Small intestine (tissue), 7 donors: ENCODE measurements around the gene OR2G2. TPM values are rescaled to one million over a fixed set of nuclear protein-coding genes. Genes with fewer than 3 reads are reported as not detected.

Experiments used
- DNase-seq, 2 donors: peaks; one replicate each; pipeline versions ENCODE4 v3.0.0 to v3.0.0-alpha.2; 2013
- FAIRE-seq: peaks from 2 replicates; lab custom pipeline; 2012; peaks lifted over from hg19 to GRCh38; lab: Jason Lieb, UNC
- H3K27ac ChIP-seq, 3 donors: one replicate each; pipeline ENCODE4 v1.5.1; 2013; ENCODE audit warnings: low read length in 2 of 3, mild to moderate bottlenecking in 2 of 3, control low read depth in 1 of 3, inconsistent platforms in 1 of 3, low read depth in 1 of 3, moderate library complexity in 1 of 3
- H3K27me3 ChIP-seq, 3 donors: one replicate each; pipeline ENCODE4 v1.6.1; 2013; ENCODE audit warnings: low read length in 3 of 3, inconsistent platforms in 1 of 3; ENCODE audit not compliant: control insufficient read depth in 3 of 3, insufficient read depth in 3 of 3
- H3K36me3 ChIP-seq, 3 donors: one replicate each; pipeline ENCODE4 v1.6.1; 2013; ENCODE audit warnings: low read length in 3 of 3, inconsistent platforms in 1 of 3, low read depth in 1 of 3, mild to moderate bottlenecking in 1 of 3, moderate library complexity in 1 of 3; ENCODE audit not compliant: control insufficient read depth in 3 of 3, insufficient read depth in 2 of 3
- H3K4me1 ChIP-seq, 3 donors: one replicate each; pipeline ENCODE4 v1.6.1; 2013; ENCODE audit warnings: low read length in 2 of 3, inconsistent platforms in 1 of 3, low read depth in 1 of 3, mild to moderate bottlenecking in 1 of 3, moderate library complexity in 1 of 3; ENCODE audit not compliant: control insufficient read depth in 3 of 3, insufficient read depth in 2 of 3
- H3K4me3 ChIP-seq, 3 donors: one replicate each; pipeline ENCODE4 v1.5.1; 2013; ENCODE audit warnings: low read length in 3 of 3, control low read depth in 1 of 3, inconsistent platforms in 1 of 3, low read depth in 1 of 3, mild to moderate bottlenecking in 1 of 3, moderate library complexity in 1 of 3
- H3K9me3 ChIP-seq, 2 donors: one replicate each; pipeline ENCODE4 v1.6.1; 2013; ENCODE audit warnings: low read depth in 1 of 2, low read length in 1 of 2; ENCODE audit not compliant: control insufficient read depth in 2 of 2, insufficient read depth in 1 of 2
- WGBS, 3 donors: extraction: QIAGEN DNeasy Blood & Tissue Kit; methylation state at CpG; one replicate each; pipeline ENCODE4 v1.1.7; 2013; 5-methylcytosine and 5-hydroxymethylcytosine counted together
- polyA plus RNA-seq, 4 donors: library from polyadenylated mRNA; stranded (reverse) in 3 of 4; unstranded in 1 of 4; fragments of 200-250 nt in 3 of 4; fragments of 120-200 nt in 1 of 4; gene quantifications; one replicate each; pipeline versions ENCODE4 v1.2.1 to v1.2.3, GENCODE V29; 2013
- donor health status: healthy with polysubstance abuse.
- donor health status: control.
- donor health status: control.
- donor health status: Bipolar disorder and iron deficiency.
- donor health status: healthy.

Gene OR2G2
- polyA plus RNA-seq, 4 donors, result not detected

DNA sequence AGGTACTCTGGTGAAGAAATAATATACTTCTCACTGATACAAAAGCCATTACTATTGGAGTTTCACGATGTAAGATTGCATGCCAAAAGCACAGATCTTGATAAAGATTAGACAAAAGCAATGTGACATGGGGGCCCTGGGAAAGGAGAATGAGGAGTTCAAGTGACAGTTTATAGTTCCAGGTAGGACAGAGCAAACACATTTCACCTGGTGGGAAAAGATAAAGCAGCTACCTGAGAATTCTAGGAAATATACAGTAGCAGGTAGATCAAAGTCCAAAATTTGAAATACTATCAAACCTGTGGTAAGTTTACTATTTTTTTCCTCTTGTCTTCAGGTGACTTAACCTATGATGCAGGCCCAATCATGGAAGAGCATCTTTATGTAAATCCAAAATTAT is 25.2 kb downstream of the OR2G2 start:
- H3K4me1 ChIP-seq, result no peaks in the 10 kb centered on the region
- peaks cover 0 to 8% of the 10 kb centered on the region in 2 donors for H3K9me3 ChIP-seq
- no peak for FAIRE-seq
- H3K36me3 ChIP-seq, result no peaks in the 10 kb centered on the region
- 26 to 62% (median 32%) methylated on average over 1 of the region's 1 CpG for WGBS, 3 donors
- no peak for DNase-seq
- no peaks in the 10 kb centered on the region for H3K27me3 ChIP-seq
- no peak overlapping the region for H3K4me3 ChIP-seq
- no peak overlapping the region for H3K27ac ChIP-seq

DNA sequence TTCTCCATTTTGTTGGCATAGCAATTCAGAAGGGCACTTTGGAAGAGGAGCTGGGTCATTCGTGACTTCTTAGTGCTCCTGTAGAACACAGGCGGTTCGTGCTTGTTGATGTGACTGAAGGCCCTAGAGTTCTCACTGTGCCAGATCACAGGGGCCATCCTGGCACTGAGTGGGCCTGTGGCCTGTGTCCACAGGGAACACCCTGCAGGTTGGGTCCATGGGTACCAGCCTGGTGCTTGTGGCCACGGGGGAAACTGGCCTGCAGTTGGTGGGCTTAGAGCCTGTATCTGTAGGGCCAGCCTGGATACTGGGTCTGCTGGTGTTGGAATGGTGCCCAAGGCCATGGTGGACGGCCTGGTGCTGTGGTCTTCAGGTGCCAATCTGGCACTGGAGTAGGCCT is 26.5 kb downstream of the OR2G2 start:
- Histone ChIP-seq H3K36me3 (no peaks in the 10 kb centered on the region), H3K9me3 (peaks cover 0 to 8% of the 10 kb centered on the region in 2 donors), H3K4me3 (no peak overlapping the region), H3K27me3 (no peaks in the 10 kb centered on the region), H3K4me1 (no peaks in the 10 kb centered on the region), H3K27ac (no peak overlapping the region)
- WGBS, 3 donors, result 78 to 81% (median 79%) methylated on average over 5 of the region's 5 CpGs
- DNase-seq (no peak), FAIRE-seq (no peak)

DNA sequence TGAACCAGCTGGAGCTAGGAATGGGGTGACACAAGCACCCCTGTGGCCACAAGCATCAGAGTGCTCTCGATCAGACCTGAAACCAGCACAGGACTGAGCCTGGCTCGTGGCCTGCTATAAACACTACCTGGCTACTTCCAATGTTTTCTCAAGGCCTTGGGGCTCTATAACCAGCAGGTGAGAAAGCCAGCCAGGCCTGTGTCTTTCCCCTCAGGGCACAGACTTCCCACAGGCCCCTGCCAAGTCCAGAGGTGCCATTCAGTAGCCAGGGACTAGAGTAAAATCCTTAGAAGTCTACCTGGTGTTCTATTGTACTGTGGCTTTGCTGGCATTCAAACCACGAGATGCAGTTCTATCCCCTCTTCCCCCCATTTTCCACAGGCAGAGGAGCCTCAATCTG is 39.8 kb downstream of the OR2G2 start:
- no peak for FAIRE-seq
- WGBS, 3 donors, result 44 to 47% (median 45%) methylated on average over 3 of the region's 3 CpGs

DNA sequence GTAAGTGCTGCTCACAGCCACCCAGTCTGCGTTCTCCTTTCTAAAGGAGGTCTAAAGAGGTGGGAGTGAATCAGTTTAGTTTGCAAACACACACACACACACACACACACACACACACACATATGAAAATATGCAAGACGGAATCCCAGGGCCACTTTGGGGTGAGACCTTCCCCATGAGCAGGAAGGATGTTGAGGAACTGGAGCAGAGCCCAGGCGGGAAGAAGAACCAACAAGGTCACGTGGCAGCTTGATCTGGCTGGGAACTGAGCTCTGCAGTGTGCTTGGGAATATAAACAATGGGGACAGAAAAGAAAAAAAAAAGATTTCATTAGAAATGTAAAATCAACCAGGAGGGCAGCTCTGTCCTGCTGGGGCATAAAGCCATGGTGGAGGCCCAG is 49.9 kb downstream of the OR2G2 start:
- FAIRE-seq, result no peak
- Histone ChIP-seq H3K36me3 (no peaks in the 10 kb centered on the region), H3K27ac (no peak overlapping the region), H3K4me3 (no peak overlapping the region), H3K4me1 (no peaks in the 10 kb centered on the region), H3K27me3 (no peaks in the 10 kb centered on the region), H3K9me3 (peaks cover 0 to 5% of the 10 kb centered on the region in 2 donors)
- DNase-seq, result no peak
- 55 to 80% (median 62%) methylated on average over 4 of the region's 4 CpGs for WGBS, 3 donors

More for the DNA sequence above, 39.8 kb downstream of the OR2G2 start:
- H3K4me1 ChIP-seq, result no peaks in the 10 kb centered on the region
- no peak for DNase-seq
- no peak overlapping the region for H3K27ac ChIP-seq
- no peaks in the 10 kb centered on the region for H3K27me3 ChIP-seq
- H3K36me3 ChIP-seq, result no peaks in the 10 kb centered on the region
- peaks cover 0 to 4% of the 10 kb centered on the region in 2 donors for H3K9me3 ChIP-seq
- H3K4me3 ChIP-seq, result no peak overlapping the region

DNA sequence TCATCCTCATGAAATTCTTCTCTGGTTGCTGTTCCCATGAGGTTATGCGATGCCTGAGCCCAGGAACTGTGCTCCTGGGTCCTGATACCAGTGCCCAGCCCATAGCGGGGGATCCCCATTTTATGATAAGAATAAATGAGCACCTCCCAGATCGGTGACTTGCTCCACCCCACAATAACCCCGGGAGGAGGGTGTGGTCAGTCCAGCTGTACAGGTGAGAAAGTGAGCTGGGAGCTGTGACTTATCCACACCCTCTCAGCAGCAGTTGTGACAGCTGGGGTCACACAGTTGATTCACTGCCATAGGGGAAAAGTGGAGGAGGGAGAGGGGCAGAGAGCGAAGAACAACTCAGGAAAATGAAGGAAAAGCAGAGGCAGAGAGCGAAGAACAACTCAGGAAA is 50.6 kb downstream of the OR2G2 start:
- H3K9me3 ChIP-seq, result peaks cover 0 to 5% of the 10 kb centered on the region in 2 donors
- H3K4me3 ChIP-seq, result no peak overlapping the region
- WGBS, 3 donors, result 59 to 77% (median 74%) methylated on average over 6 of the region's 6 CpGs
- H3K27me3 ChIP-seq, result no peaks in the 10 kb centered on the region
- DNase-seq (no peak), FAIRE-seq (no peak)
- no peaks in the 10 kb centered on the region for H3K36me3 ChIP-seq
- no peak overlapping the region for H3K27ac ChIP-seq
- no peaks in the 10 kb centered on the region for H3K4me1 ChIP-seq

Other genes with a start within 250 kb of the OR2G2 start
- under 1 TPM in 3 of 4 donors, not detected in 1; 0.81 to 0.94 (median 0.89) TPM for gene NLRP3, start 172.2 kb upstream of the OR2G2 start, polyA plus RNA-seq
- gene OR2B11, start 130.3 kb upstream of the OR2G2 start, polyA plus RNA-seq, result under 1 TPM in 1 of 4 donors, not detected in 3; 0.01 TPM
- gene OR2C3, start 51.9 kb upstream of the OR2G2 start, polyA plus RNA-seq, result under 1 TPM in 2 of 4 donors, not detected in 2; 0.01 to 0.07 TPM
- gene GCSAML, start 39.2 kb upstream of the OR2G2 start, polyA plus RNA-seq, result under 1 TPM in 3 of 4 donors, not detected in 1; 0.07 to 0.81 (median 0.18) TPM
- not detected for gene OR2G3, start 17.2 kb downstream of the OR2G2 start, polyA plus RNA-seq
- gene OR13G1, start 91.4 kb downstream of the OR2G2 start, polyA plus RNA-seq, result not detected
- gene OR6F1, start 128.3 kb downstream of the OR2G2 start, polyA plus RNA-seq, result not detected
- gene OR14K1, start 150.3 kb downstream of the OR2G2 start, polyA plus RNA-seq, result not detected
- not detected for gene OR14A2, start 159.8 kb downstream of the OR2G2 start, polyA plus RNA-seq
- not detected for gene OR1C1, start 172.2 kb downstream of the OR2G2 start, polyA plus RNA-seq
- gene OR14A16, start 235.8 kb downstream of the OR2G2 start, polyA plus RNA-seq, result not detected